HG03439 (cell line): ENCODE measurements around the gene GXYLT2.

ENCODE experiments used
- ATAC-seq: cut with Tn5 transposase; IDR thresholded peaks from one replicate; pipeline ENCODE4 v1.9.1; 2021; ENCODE audit warnings: mild to moderate bottlenecking, moderate library complexity; ENCODE audit not compliant: unreplicated experiment

GXYLT2 gene, protein sequence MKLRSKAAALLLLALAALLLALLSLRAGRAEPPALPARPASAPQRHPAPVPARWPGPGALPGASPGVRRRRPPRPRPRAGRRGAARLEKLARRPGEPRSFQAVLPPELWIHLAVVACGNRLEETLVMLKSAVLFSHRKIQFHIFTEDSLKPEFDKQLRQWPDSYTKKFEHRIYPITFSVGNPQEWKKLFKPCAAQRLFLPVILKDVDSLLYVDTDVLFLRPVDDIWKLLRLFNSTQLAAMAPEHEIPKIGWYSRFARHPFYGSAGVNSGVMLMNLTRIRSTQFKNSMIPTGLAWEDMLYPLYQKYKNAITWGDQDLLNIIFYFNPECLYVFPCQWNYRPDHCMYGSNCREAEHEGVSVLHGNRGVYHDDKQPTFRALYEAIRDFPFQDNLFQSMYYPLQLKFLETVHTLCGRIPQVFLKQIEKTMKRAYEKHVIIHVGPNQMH

DNA sequence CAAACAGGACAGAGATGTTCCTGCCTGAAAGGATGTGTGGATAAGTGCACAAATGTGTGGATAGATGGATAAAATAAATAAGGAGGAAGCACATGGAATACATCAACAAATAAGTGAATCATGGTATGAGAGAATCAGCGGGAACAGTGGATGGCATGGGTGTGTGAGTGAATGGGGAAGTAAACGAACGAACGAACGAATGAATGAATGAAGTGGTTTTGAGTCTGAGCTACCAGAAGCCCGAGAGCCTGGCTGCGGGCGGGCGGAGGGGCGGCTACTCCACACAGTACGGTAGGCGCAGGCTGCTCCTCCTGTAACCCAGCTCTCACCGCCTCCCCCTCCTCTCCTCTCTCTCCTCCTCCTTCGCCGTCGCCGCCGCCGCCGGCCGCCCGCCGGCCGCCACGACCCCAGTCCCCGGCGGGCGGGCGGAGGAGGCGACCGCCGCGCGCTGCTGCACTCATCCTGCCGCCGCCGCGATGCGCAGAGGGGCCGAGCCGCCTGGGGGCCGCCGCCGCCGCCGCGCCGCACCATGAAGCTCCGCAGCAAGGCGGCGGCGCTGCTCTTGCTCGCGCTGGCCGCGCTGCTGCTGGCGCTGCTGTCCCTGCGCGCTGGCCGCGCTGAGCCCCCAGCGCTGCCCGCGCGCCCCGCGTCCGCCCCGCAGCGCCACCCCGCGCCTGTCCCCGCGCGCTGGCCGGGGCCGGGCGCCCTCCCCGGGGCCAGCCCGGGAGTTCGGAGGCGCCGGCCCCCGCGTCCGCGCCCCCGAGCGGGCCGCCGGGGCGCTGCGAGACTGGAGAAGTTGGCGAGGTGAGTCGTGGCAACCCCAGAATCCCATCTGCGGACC, at the start of gene GXYLT2:
GXYLT2 (plus strand) TSS at position 342 of the 841 bp plus-strand sequence; CDS start at position 530, 188 bp downstream.
- ATAC-seq: peak; percentile 64

DNA sequence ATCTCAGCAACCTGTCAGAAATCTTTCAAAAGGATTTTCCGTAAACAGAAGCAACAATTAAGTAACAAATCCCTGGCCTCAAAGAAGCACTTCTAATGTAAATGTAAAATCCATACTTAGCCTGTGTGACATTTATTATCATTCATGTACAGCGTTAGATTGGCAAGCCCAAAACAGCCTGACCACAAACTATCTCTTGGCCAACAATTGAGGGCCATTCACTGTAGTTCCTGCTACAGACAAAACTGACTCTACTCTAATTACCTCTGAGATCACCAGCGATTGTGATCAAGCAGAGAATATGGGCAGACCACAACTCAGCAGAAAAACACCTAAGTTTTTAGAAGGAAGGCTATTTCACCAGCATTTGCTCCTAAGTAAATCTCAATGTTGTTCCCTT, 48.8 kb upstream of the GXYLT2 start:
- no peak for ATAC-seq

DNA sequence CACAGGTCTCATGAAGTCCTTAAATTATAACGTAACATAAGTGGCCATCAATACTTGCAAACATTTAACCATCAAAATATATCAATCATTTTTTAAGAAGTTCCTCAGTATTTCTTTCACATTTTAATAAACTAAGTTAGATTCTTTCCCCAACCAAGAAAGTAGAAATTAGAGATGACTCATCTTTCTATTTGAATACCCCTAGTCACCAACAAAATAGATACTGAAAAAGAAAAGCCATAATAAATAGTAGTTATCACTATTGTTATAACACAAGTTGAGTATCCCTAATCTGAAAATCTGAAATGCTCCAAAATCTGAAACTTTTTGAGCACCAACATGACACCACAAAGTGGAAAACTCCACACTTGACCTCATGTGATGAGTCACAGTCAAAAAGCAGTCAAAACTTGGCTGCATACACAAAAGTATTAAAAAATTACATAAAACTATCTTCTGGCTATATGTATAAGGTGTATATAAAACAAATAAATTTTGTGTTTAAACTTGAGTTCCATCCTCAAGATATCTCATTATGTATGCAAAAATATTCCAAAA, 43.3 kb upstream of the GXYLT2 start:
- ATAC-seq: no peak

DNA sequence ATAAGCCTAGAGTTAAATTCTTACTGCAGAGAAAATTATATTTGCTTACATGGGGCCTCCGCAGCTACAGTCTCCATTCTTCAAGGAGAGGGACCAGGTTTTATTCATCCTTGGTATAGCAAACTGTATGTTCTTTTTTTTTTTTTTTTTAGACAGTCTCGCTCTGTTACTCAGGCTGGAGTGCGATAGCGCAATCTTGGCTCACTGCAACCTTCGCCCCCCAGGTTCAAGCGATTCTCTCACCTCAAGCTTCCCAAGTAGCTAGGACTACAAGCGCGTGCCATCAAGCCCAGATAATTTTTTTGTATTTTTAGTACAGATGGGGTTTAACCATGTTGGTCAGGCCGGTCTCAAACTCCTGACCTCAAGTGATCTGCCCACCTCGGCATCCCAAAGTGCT, 41.7 kb upstream of the GXYLT2 start:
- ATAC-seq: no peak

DNA sequence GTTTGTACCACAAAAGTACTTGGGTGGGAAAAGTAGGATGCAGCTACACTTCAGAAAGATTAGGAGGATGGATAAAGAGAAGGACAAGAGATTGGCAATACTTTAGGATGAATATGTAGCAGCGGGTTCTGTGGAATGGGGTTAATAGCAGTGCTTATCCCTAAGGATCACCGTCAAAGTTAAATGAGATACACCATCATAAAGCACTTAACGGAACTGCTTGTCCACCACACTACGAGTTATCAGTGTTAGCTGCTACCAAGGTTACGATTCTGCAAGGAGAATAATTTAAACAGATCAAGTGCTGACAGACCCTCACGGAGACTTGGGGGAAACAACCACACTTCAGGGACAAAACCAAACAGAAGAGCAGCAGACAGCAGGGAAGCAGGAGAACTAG, 40.6 kb upstream of the GXYLT2 start:
- ATAC-seq: no peak

DNA sequence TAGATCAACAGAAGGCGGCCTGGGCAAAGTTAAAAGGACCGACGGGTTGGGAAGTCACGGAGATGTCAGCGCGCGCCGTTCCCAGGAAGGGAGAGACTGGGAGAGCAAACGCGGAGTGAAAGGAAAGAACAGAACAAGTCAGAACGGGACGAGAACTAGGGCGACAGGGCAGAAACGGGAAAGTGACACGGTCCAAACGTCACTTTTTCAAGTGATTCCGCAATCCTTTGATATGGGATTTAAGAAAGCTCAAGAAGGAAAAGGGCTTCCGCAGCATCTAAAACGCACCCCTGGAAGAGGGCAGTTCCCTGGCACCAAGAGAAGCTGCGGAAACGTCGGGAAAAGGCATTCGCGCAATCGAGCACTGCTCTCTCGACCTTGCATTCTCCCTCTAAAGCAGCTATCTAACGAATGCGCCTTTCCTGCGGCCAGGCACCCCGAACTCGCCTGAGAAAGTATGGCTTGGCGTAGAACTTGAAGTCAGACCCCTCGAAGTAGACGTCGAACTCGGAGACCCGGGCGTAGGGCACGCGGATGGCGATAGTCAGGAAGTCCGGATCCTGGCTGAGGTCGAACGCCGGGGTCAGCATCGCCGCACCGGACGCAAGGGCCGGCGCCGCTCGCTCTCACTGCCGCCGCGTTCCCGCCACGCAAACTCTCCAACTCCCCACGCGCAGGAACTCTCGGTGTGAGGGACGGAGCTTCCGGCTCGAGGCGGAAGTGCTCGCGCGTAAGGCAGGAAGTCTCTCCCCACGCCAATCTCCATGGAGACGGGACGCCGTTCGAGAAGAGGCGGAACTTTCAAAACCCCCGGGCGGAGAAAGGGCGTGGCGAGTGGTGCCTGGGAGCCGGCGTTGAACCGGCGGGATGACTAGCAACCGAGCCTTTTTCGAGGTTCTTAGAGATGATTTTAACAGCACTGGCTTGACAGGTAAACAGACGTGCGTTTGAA, 39.8 kb upstream of the GXYLT2 start, which contains the start of gene SHQ1:
SHQ1 (minus strand) TSS at position 695 of the 952 bp plus-strand sequence; CDS start at position 590, 105 bp downstream.
- ATAC-seq: peak; percentile 97

DNA sequence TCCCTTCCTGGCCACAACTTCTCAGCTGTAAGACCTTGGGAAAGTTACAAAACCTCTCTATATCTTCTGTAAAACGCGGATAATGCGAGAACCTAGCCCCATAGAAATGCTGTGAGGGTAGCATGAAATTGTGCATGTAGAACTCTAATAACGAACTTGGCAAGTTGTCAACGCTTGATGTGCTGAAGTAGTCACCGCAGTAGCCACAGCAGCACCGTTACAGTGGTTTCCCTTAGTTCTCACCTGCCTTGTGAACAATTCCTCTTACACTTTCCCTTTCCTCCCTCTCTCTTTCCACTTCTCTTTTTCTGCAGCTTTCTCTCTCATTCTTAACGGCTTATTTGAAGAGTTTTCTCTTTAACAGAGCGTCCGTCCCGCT, 39.2 kb upstream of the GXYLT2 start:
- ATAC-seq: peak; percentile 53

DNA sequence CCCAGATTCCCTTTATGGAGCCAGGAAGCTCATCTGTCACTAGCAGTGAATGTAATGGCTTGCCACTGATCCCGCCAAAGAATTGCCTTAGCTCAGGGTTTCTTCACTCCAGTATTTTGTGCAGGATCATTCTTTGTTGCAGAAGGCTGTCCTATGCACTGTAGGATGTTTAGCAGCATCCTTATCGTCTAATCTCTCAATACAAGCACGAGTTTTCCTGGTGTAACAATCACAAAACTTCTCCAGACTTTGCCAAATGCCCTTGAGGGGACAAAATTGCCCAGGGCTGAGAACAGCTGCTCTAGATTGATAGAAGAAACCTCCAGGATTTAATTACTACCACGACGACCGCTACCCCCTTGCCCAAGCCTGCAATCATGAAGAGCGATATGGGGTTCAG, 32.8 kb upstream of the GXYLT2 start:
- ATAC-seq: no peak

DNA sequence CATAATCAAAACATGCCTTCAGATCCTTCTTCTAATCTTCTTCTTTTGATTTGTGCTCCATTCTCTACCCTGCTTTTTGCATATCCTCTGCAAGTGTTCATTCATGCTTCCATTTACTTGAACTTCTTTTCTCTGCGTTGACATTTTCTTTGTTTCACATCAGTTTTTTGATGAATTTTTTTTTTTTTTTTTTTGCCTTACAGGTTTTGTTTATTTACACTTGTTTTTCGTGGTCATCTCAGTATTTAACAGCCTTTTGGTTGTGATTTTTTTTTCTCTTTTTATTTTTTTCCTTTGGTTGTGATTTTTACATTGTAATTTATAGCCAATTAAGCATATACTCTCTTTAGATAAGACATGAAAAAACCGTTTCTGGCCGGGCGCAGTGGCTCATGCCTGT, 27.8 kb upstream of the GXYLT2 start:
- no peak for ATAC-seq

DNA sequence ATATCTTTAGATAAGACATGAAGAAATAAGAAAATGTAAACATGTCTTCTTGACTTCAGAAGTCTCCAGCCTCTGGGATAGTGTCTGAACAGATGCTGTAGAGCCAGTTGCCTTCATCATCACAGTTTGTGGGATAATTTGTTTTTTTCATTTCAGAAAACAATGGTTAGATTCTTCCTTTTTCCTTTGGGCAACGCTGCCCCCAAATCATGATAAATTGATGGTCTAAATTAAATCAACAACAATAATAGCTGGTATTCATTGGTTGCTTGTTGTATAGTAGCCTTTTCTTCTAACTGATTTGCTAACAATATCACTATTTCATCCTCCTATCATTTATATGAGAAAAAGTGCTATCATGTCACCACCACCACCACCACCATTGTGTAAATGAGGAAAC, 27.0 kb upstream of the GXYLT2 start:
- no peak for ATAC-seq

DNA sequence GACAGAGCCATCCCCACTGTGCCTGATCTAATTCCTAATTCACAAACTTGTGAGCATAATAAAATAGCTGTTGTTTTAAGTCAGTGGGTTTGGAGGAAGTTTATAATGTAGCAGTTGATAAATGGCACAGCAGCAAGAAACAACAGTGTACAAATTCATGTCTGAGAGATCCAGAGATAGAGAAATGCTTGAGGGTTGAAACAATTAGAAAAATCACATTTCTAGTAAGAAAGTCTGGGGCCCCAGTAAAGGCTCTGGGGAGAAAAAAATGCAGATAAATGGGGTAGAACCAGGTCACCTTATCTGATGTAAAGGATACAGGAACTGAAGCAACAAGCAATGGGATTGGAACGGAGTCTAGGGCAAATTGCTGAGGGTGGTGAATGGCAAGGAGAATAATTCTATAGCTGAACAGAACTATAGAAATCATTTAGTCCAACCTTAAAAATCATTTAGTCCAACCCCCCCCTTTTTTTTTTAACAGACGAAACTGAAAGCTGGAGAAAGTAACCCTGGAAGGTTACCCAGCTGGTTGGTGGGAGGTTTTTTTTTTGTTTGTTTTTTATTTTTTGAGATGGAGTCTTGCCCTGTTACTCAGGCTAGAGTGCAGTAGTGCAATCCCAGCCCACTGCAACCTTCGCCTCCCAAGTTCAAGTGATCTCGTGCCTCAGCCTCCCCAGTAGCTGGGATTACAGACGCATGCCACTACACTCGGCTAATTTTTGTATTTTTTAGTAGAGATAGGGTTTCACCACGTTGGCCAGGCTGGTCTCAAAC, 25.3 kb upstream of the GXYLT2 start:
- no peak for ATAC-seq

DNA sequence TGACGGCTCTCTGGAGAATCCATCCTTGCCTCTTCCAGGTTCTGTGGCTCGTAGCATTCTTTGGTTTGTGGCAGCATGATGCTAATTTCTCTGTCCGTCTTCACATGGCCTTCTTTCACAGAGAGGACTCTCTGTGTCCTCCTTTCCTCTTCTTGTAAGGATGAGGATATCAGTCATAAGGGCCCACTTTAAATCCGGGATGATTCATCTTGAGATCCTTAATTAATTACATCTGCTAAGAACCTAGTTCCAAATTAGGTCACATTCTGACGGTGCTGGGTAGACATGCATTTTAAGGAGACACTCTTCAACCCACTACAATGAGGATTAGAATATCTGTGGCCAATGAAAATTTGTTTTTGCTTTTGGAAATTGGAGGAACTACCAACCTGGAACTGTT, 15.7 kb upstream of the GXYLT2 start:
- no peak for ATAC-seq

DNA sequence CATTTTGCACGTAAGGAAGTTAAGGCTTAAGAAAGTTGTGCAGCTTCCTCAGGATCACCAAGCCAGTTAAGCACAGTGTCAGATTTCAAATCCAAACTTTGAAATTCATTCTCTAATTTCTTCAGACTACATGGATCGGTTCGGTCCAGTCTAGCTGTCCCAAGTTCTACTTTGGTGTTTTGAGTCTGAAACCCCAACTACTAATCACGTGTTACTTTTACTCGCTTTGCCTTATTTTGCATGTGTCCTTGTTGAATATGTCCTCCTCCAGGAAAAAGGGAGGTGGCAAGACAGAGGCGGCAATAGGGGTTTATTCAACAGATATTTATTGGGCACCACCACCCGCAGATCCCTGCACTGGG, 522 bp upstream of the GXYLT2 start:
- no peak for ATAC-seq

DNA sequence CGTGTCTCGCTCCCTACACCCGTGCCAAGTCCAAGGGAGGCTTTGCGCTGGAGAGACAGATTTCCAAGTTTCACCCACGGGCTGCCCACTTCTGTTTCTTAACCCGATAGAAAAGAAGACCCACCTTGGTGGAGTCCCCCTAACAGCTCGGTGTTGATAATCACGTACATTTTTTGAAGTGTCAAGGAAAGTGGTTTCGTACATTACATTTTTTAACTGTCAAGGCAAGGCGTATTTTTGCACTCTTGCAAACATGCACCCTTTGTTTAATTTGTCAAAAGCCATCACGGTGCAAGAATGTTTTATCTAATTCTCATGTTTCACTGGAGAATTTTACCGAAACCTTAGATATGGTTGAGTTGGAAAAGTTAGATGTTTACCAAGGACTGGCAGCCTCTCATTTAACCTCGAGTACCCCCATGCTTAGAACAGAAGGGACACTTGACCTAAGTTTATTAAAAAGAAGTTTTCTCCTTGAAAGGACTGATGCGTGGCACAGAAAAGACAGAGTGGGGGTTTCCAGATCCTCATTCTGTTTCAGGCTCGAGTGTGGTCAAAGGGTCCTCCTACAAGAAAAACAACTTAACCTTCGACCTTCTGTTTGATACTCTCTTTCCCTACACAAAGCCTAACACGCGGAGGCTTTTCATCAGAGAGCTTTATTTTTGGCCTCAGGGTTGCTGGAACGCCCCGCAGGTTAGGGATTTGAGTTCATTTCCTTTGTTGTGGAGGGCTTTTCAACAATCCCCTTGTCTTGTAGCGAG, 882 bp downstream of the GXYLT2 start:
- no peak for ATAC-seq

DNA sequence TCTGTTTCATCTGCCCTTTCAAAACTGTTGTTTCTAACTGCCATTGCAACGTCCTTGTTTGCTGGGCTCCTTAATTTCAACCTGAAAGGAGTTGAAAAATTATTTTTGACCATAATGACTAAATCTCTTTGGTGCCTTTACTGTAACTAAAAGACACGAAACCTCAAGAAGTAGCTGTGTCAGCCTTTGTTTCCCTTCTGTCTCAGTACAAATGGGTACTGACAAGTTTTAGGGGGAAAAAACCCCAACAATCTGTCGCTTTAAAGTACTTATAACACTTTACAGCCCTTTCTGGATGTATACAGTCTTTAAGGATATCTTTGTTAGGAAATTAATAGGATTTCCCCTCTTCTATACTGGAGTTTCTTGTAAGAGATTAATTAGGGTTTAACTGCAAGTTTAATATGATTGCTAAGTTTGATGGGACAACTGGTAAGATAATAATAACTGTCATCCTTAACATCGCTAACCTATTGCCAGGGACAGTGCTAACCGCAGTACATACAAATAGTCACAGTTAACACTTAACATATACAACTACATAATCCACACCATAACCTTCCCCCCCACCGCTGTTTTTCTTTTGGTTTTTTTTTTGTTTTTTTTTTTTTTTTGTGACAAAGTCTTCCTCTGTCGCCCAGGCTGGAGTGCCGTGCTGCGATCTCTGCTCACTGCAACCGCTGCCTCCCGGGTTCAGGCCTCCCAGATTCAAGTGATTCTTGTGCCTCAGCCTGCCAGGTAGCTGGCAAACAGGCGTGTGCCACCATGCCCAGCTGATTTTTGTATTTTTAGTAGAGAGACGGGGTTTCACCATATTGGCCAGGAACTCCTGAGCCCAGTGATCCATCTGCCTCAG, 1.7 kb downstream of the GXYLT2 start:
- no peak for ATAC-seq

DNA sequence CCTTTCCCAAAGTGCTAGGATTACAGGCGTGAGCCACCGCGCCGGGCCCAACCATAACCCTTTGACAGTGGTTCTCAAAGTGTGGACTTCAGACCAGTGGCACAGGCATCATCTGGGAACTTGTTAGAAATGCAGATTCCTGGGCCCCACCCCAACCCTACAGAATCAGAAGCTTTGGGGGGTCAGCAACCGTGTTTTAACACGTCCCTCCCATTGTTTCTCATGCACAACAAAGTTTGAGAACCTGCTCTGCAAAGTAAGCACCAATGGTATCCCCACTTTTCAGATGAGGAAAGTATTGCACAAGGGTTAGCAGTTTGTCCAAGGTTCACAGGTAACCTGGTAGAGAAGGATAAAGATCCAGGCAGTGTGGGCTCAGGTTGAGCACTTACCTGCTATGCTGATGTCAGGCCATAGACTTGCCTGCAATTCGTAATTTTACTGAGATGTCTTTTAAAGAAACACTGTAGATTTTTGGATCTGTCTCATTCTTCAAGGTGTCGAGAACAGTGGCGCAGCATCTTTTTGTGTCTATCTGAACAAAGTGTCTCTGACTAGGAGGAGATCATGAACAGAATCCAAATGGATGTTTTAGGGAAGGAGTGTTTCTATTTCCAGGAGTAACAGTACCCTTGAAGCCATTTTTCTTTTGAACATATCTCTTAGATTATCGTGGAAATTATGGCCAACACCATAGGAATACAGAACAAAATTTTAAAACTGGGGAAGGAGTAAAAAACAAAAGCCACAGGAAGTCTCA, 2.5 kb downstream of the GXYLT2 start:
- no peak for ATAC-seq

DNA sequence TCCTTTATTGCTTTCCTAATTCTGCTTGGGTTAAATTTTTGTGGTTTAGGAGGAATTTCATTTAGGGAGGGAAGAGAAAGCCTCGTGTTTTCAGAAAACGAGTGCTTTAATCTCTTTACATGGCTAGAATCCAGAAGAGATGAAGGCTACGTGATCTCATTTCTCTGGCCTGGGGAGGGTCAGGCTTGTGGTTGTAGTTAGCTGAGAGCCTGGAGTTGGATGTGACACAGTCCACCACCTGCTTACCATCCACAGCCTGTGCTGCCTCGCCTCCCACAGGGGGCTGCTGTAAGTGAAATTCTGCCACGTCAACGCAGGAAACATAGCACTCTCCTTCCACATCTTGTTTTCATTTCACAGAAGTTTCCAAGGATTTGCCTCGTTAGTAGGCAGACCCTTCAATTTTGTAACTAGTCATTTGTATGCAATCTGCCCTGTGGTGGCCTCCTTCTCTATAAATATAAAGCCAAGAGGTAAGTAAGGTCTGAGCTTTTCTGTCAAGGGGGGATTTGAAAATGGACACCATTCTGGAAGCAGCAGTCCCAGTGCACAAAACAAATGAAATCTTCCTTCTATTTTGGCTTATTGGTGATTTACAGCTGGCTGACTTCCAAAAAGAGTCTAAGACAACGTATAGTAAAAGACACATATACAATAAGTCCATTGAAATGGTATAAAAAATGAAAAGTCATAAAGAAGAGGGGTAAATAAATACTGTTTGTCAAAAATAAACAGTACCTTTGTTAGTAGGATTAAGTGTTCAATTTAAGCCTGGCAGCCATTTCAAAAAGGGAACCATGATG, 3.4 kb downstream of the GXYLT2 start:
- no peak for ATAC-seq
